HEK293 (cell line): ENCODE results near the gene UPP2.

ENCODE experiments used
- CTCF ChIA-PET: fragments of 350-600 bp; formaldehyde crosslinking; extraction: SDS; loops from one replicate; lab custom pipeline; 2021; ENCODE audit warnings: antibody characterized with exemption; lab: Yijun Ruan, JAX
- POLR2A ChIA-PET: fragments of 300-600 bp; formaldehyde crosslinking; extraction: SDS; loops from one replicate; lab custom pipeline; 2020; ENCODE audit warnings: antibody characterized with exemption, inconsistent platforms; lab: Yijun Ruan, JAX
- H3K27ac ChIP-seq: fragments of 200-500 bp; sonication (Bioruptor generic); 2 replicates; pipeline ENCODE4 v1.5.1; 2014; ENCODE audit warnings: low read depth, low read length, control low read depth, inconsistent platforms; ENCODE audit errors: extremely low read depth
- H3K36me3 ChIP-seq, 2 experiments: fragments of 200-500 bp in 1 of 2; sonication (Bioruptor generic) in 1 of 2; 1 replicate in 1 of 2; 2 replicates in 1 of 2; pipeline ENCODE4 v1.5.1; 2014 to 2017; ENCODE audit warnings: inconsistent platforms in 2 of 2, low read length in 2 of 2; ENCODE audit not compliant: control insufficient read depth in 2 of 2, insufficient read depth in 1 of 2
- H3K4me1 ChIP-seq: fragments of 200-500 bp; sonication (Bioruptor generic); 2 replicates; pipeline ENCODE4 v1.5.1; 2014; ENCODE audit warnings: mild to moderate bottlenecking, low read length, inconsistent platforms; ENCODE audit not compliant: control insufficient read depth, insufficient read depth
- H3K4me3 ChIP-seq: 2 replicates; pipeline ENCODE4 v1.5.1; 2011; ENCODE audit warnings: low read depth, mild to moderate bottlenecking, control low read depth, low read length, moderate library complexity
- H3K9me3 ChIP-seq: fragments of 200-500 bp; sonication (Bioruptor generic); 2 replicates; pipeline ENCODE4 v1.5.1; 2014; ENCODE audit warnings: low read depth, low read length, inconsistent platforms; ENCODE audit not compliant: control insufficient read depth, insufficient read depth
- ELK4 ChIP-seq: IDR thresholded peaks from 2 replicates; pipeline ENCODE4 v1.6.1; 2011; ENCODE audit warnings: mild to moderate bottlenecking, low read depth, low read length, borderline replicate concordance
- GLIS2 ChIP-seq: fragments of 450-650 bp; formaldehyde crosslinking; IDR thresholded peaks from 2 replicates; pipeline ENCODE4 v1.5.1; 2016; ENCODE audit warnings: missing biosample characterization, missing genetic modification characterization
- IKZF3 ChIP-seq: fragments of 450-650 bp; IDR thresholded peaks from 2 replicates; pipeline ENCODE4 v1.5.0; 2018; ENCODE audit warnings: missing biosample characterization, mild to moderate bottlenecking, missing genetic modification characterization, moderate library complexity
- RBAK ChIP-seq: fragments of 450-650 bp; formaldehyde crosslinking; IDR thresholded peaks from 2 replicates; pipeline ENCODE4 v1.5.1; 2016; ENCODE audit warnings: missing biosample characterization, missing genetic modification characterization
- SCRT2 ChIP-seq: fragments of 450-650 bp; formaldehyde crosslinking; IDR thresholded peaks from 2 replicates; pipeline ENCODE4 v1.5.1; 2016; ENCODE audit warnings: missing biosample characterization, missing genetic modification characterization
- SETDB1 ChIP-seq: IDR thresholded peaks from one replicate; pipeline ENCODE4 v1.6.1; 2017; ENCODE audit warnings: mild to moderate bottlenecking, low read length, moderate library complexity, mixed read lengths; ENCODE audit not compliant: insufficient read length
- ZBTB44 ChIP-seq: fragments of 450-650 bp; IDR thresholded peaks from 2 replicates; pipeline ENCODE4 v1.5.1; 2018; ENCODE audit warnings: missing biosample characterization, mild to moderate bottlenecking, missing genetic modification characterization
- ZBTB48 ChIP-seq: fragments of 450-650 bp; formaldehyde crosslinking; IDR thresholded peaks from 2 replicates; pipeline ENCODE4 v1.5.1; 2016; ENCODE audit warnings: missing biosample characterization, missing genetic modification characterization
- ZNF19 ChIP-seq: fragments of 450-650 bp; formaldehyde crosslinking; IDR thresholded peaks from 2 replicates; pipeline ENCODE4; 2016; ENCODE audit warnings: missing biosample characterization, missing genetic modification characterization, low read depth
- ZNF2 ChIP-seq: fragments of 450-650 bp; formaldehyde crosslinking; IDR thresholded peaks from 2 replicates; pipeline ENCODE4 v1.5.1; 2016; ENCODE audit warnings: missing biosample characterization, missing genetic modification characterization
- ZNF23 ChIP-seq: fragments of 450-650 bp; formaldehyde crosslinking; IDR thresholded peaks from 2 replicates; pipeline ENCODE4 v1.5.1; 2016; ENCODE audit warnings: missing biosample characterization, missing genetic modification characterization, borderline replicate concordance
- ZNF354C ChIP-seq: fragments of 450-650 bp; formaldehyde crosslinking; IDR thresholded peaks from 2 replicates; pipeline ENCODE4 v1.5.1; 2016; ENCODE audit warnings: missing biosample characterization, missing genetic modification characterization, low read depth, borderline replicate concordance
- ZNF423 ChIP-seq: fragments of 450-650 bp; formaldehyde crosslinking; IDR thresholded peaks from 2 replicates; pipeline ENCODE4 v1.5.1; 2016; ENCODE audit warnings: missing biosample characterization, missing genetic modification characterization
- ZNF433 ChIP-seq: fragments of 450-650 bp; formaldehyde crosslinking; IDR thresholded peaks from 2 replicates; pipeline ENCODE4 v1.5.1; 2016; ENCODE audit warnings: missing biosample characterization, missing genetic modification characterization, low read depth
- ZNF449 ChIP-seq: fragments of 450-650 bp; formaldehyde crosslinking; IDR thresholded peaks from 2 replicates; pipeline ENCODE4 v1.5.1; 2017; ENCODE audit warnings: missing biosample characterization, mild to moderate bottlenecking, missing genetic modification characterization, moderate library complexity
- ZNF513 ChIP-seq: fragments of 450-650 bp; IDR thresholded peaks from 2 replicates; pipeline ENCODE4 v1.5.1; 2018; ENCODE audit warnings: missing biosample characterization, missing genetic modification characterization
- ZNF561 ChIP-seq: fragments of 450-650 bp; IDR thresholded peaks from 2 replicates; pipeline ENCODE4 v1.5.1; 2018; ENCODE audit warnings: missing biosample characterization, missing genetic modification characterization, borderline replicate concordance
- ZNF629 ChIP-seq: fragments of 450-650 bp; formaldehyde crosslinking; IDR thresholded peaks from 2 replicates; pipeline ENCODE4 v1.5.1; 2017; ENCODE audit warnings: missing biosample characterization, missing genetic modification characterization
- ZNF664 ChIP-seq: fragments of 450-650 bp; formaldehyde crosslinking; IDR thresholded peaks from 2 replicates; pipeline ENCODE4 v1.5.1; 2016; ENCODE audit warnings: missing biosample characterization, missing genetic modification characterization
- ZNF791 ChIP-seq: fragments of 450-650 bp; formaldehyde crosslinking; IDR thresholded peaks from 2 replicates; pipeline ENCODE4 v1.5.1; 2016; ENCODE audit warnings: missing biosample characterization, missing genetic modification characterization
- ZSCAN23 ChIP-seq: fragments of 450-650 bp; formaldehyde crosslinking; IDR thresholded peaks from 2 replicates; pipeline ENCODE4 v1.5.1; 2016; ENCODE audit warnings: missing biosample characterization, missing genetic modification characterization
- ZSCAN30 ChIP-seq: fragments of 450-650 bp; IDR thresholded peaks from 2 replicates; pipeline ENCODE4 v1.5.1; 2018; ENCODE audit warnings: missing biosample characterization, mild to moderate bottlenecking, missing genetic modification characterization, moderate library complexity
- ZSCAN4 ChIP-seq: fragments of 450-650 bp; formaldehyde crosslinking; IDR thresholded peaks from 2 replicates; pipeline ENCODE4 v1.5.1; 2017; ENCODE audit warnings: missing biosample characterization, missing genetic modification characterization
- TF ChIP-seq, protein P1 (sequence below): fragments of 450-650 bp; formaldehyde crosslinking; IDR thresholded peaks from 2 replicates; pipeline ENCODE4 v1.5.1; 2016; ENCODE audit warnings: missing biosample characterization, missing genetic modification characterization

The UPP2 gene

GRCh38 chr2:158114516-158114915 lies 12.8 kb downstream of the UPP2 start (continued):
- TF ChIP-seq ZNF513, result no peak
- no peak for TF ChIP-seq ZSCAN23 (tag by site-specific recombination)
- no peak for TF ChIP-seq ZSCAN30 (tag by site-specific recombination)
- TF ChIP-seq GLIS2, result no peak
- TF ChIP-seq SETDB1, result no peak
- TF ChIP-seq ZNF791 (tag by site-specific recombination), result no peak

DNA sequence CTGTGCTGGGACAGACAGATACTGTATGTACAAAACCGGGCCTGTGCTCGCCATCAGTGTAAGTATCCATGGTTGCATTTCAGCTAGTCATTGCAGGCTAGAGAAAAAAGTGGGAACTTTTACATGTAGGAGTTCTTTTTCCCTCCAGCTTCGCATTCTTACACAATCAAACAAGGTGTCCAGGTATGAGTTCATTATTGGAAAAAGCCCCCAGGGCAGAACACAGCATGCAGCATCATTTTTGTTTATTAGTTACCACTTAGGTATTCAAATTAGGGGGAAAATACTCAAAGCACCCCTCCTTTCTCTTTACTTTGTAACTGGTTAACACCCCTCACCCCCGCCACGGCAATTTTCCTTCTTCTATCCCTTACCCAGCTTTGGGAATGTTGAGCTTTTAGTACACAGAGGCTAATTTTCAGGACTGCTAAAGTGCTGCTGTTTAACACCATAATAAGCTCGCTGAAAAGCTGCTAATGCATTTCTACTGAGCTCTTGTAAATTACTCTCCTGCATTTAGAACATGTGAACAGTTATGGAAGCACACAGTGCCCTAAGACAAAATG lies 13.6 kb downstream of the UPP2 start:
- ChIA-PET CTCF (no interaction called here), POLR2A (no interaction called here)

GRCh38 chr2:158116936-158117335 lies 15.3 kb downstream of the UPP2 start:
- Histone ChIP-seq H3K4me3 (no peak overlapping the region), H3K36me3 (no peaks in the 10 kb centered on the region), H3K4me1 (no peaks in the 10 kb centered on the region), H3K9me3 (no peaks in the 10 kb centered on the region), H3K27ac (no peak overlapping the region)
- ChIA-PET CTCF (no interaction called here), POLR2A (no interaction called here)
- TF ChIP-seq ZNF449 (no peak), ZBTB44 (tag by site-specific recombination) (no peak), ZNF423 (tag by site-specific recombination) (no peak), ZNF433 (tag by site-specific recombination) (no peak), ZSCAN4 (tag by site-specific recombination) (no peak), ZNF2 (tag by site-specific recombination) (no peak), ZNF664 (tag by site-specific recombination) (no peak), ZNF354C (tag by site-specific recombination) (no peak), ZNF561 (tag by site-specific recombination) (no peak), ZNF629 (tag by site-specific recombination) (no peak)

More for the DNA sequence above, 13.6 kb downstream of the UPP2 start:
- Histone ChIP-seq H3K4me1 (no peaks in the 10 kb centered on the region), H3K27ac (no peak overlapping the region), H3K9me3 (no peaks in the 10 kb centered on the region), H3K4me3 (no peak overlapping the region), H3K36me3 (no peaks in the 10 kb centered on the region)
- TF ChIP-seq IKZF3 (tag by site-specific recombination) (no peak), ZNF23 (tag by site-specific recombination) (no peak), ZBTB48 (no peak), ZNF2 (tag by site-specific recombination) (no peak), ZNF19 (tag by site-specific recombination) (no peak), RBAK (tag by site-specific recombination) (no peak), ELK4 (no peak), SCRT2 (tag by site-specific recombination) (no peak)
- TF ChIP-seq, protein P1, sequence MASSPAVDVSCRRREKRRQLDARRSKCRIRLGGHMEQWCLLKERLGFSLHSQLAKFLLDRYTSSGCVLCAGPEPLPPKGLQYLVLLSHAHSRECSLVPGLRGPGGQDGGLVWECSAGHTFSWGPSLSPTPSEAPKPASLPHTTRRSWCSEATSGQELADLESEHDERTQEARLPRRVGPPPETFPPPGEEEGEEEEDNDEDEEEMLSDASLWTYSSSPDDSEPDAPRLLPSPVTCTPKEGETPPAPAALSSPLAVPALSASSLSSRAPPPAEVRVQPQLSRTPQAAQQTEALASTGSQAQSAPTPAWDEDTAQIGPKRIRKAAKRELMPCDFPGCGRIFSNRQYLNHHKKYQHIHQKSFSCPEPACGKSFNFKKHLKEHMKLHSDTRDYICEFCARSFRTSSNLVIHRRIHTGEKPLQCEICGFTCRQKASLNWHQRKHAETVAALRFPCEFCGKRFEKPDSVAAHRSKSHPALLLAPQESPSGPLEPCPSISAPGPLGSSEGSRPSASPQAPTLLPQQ, result no peak
